ENCODE results near the gene ZC3H13.
A peak's percentile ranks its signal among the peaks of the same experiment; 100 is the strongest.
"Not testable (repeated sequence)": the region's sequence is repeated elsewhere in the genome, so short reads cannot be mapped to it uniquely, and the experiment has no call there.

The ZC3H13 gene

GRCh38 chr13:45994752-45995151 is 57.8 kb downstream of the ZC3H13 start (continued):
- TF ChIP-seq ZNF76 (tag by site-specific recombination; IDR thresholded peaks at IDR 0.05; ENCODE audit: borderline replicate concordance, low read depth) (no peak), ZNF558 (tag by site-specific recombination; IDR thresholded peaks at IDR 0.05) (no peak), MEIS1 (CRISPR knock-in tag; IDR thresholded peaks at IDR 0.05; ENCODE audit: borderline replicate concordance) (no peak), IKZF3 (tag by site-specific recombination; IDR thresholded peaks at IDR 0.05) (no peak), ZNF514 (tag by site-specific recombination; IDR thresholded peaks at IDR 0.05) (no peak), ZNF221 (tag by site-specific recombination; IDR thresholded peaks at IDR 0.05; ENCODE audit: borderline replicate concordance) (no peak), ZNF747 (tag by site-specific recombination; IDR thresholded peaks at IDR 0.05) (no peak), ZNF280C (tag by site-specific recombination; IDR thresholded peaks at IDR 0.05) (no peak)
- TF ChIP-seq, protein P1, sequence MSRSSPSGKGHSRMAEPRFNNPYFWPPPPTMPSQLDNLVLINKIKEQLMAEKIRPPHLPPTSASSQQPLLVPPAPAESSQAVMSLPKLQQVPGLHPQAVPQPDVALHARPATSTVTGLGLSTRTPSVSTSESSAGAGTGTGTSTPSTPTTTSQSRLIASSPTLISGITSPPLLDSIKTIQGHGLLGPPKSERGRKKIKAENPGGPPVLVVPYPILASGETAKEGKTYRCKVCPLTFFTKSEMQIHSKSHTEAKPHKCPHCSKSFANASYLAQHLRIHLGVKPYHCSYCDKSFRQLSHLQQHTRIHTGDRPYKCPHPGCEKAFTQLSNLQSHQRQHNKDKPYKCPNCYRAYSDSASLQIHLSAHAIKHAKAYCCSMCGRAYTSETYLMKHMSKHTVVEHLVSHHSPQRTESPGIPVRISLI (tag by site-specific recombination; IDR thresholded peaks at IDR 0.05) = no peak
- TF ChIP-seq, protein P2, sequence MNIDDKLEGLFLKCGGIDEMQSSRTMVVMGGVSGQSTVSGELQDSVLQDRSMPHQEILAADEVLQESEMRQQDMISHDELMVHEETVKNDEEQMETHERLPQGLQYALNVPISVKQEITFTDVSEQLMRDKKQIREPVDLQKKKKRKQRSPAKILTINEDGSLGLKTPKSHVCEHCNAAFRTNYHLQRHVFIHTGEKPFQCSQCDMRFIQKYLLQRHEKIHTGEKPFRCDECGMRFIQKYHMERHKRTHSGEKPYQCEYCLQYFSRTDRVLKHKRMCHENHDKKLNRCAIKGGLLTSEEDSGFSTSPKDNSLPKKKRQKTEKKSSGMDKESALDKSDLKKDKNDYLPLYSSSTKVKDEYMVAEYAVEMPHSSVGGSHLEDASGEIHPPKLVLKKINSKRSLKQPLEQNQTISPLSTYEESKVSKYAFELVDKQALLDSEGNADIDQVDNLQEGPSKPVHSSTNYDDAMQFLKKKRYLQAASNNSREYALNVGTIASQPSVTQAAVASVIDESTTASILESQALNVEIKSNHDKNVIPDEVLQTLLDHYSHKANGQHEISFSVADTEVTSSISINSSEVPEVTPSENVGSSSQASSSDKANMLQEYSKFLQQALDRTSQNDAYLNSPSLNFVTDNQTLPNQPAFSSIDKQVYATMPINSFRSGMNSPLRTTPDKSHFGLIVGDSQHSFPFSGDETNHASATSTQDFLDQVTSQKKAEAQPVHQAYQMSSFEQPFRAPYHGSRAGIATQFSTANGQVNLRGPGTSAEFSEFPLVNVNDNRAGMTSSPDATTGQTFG (tag by site-specific recombination; IDR thresholded peaks at IDR 0.05; ENCODE audit: borderline replicate concordance) = no peak

DNA sequence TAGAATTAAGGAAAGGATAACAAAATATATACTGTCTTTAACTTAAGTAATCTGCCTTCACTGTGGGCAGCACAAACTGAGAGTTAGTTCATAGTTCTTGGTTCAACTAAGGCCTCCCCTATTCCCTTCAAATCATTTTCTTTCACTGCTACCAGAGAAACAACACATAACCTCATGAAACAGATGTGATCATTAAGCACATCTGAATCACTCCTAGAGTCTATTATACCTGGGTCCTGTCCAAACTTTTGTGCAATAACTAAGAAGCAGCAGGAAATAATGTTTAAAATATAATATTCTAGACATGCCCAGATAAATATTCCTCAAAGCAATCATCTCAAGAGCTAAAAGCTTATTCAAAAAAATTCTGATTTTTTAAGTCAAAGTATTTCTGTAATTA is 62.9 kb downstream of the ZC3H13 start:
- CTCF ChIA-PET = no interaction called here
- H3K36me3 ChIP-seq (ENCODE audit: control insufficient read depth in 2 of 2, insufficient read depth in 1 of 2, low read length in 2 of 2) = peaks cover 13 to 48% of the 10 kb centered on the region in 2 experiments; a peak in 2 of 3 replicates
- no peak for TF ChIP-seq ZNF530 (tag by site-specific recombination; IDR thresholded peaks at IDR 0.05; ENCODE audit: low read depth)
- no peak for TF ChIP-seq ZBTB20 (tag by site-specific recombination; IDR thresholded peaks at IDR 0.05)
- POLR2A ChIA-PET = no interaction called here
- no peaks in the 10 kb centered on the region for H3K4me1 ChIP-seq (ENCODE audit: control insufficient read depth, insufficient read depth, low read length)
- H3K27ac ChIP-seq (ENCODE audit: extremely low read depth, low read depth, low read length) = no peak overlapping the region
- H3K9me3 ChIP-seq (ENCODE audit: control insufficient read depth, insufficient read depth, low read depth, low read length) = no peaks in the 10 kb centered on the region
- H3K4me3 ChIP-seq (ENCODE audit: low read depth, low read length) = no peak overlapping the region

- CTCF ChIA-PET; POLR2A ChIA-PET; H3K9me3 ChIP-seq (ENCODE audit: control insufficient read depth, insufficient read depth, low read depth, low read length); H3K4me1 ChIP-seq (ENCODE audit: control insufficient read depth, insufficient read depth, low read length); H3K4me3 ChIP-seq (ENCODE audit: low read depth, low read length); H3K27ac ChIP-seq (ENCODE audit: extremely low read depth, low read depth, low read length): not testable (repeated sequence)
- H3K36me3 ChIP-seq (ENCODE audit: control insufficient read depth in 2 of 2, insufficient read depth in 1 of 2, low read length in 2 of 2) = peaks cover 21 to 23% of the 10 kb centered on the region in 2 experiments
- TF ChIP-seq ZNF146 (tag by site-specific recombination; IDR thresholded peaks at IDR 0.05) = peak; percentile 92
Observed at GRCh38 chr13:45981127-45981526, 71.4 kb downstream of the ZC3H13 start.

- CTCF ChIA-PET = interaction anchor here (1.3 kb wide), 1 partner anchor 236 kb away, joined by 3 read pairs; no protein-coding TSS in a partner anchor
Observed at GRCh38 chr13:45975337-45975736, 77.2 kb downstream of the ZC3H13 start.

More at GRCh38 chr13:45975337-45975736, 77.2 kb downstream of the ZC3H13 start:
- no peak for TF ChIP-seq ZNF239 (tag by site-specific recombination; IDR thresholded peaks at IDR 0.05)
- no peak for TF ChIP-seq ZNF146 (tag by site-specific recombination; IDR thresholded peaks at IDR 0.05)
- no peak for TF ChIP-seq ZNF292 (tag by site-specific recombination; IDR thresholded peaks at IDR 0.05; ENCODE audit: borderline replicate concordance, low read depth)
- peak; percentile 100 for TF ChIP-seq ZNF596 (tag by site-specific recombination; IDR thresholded peaks at IDR 0.05)
- peak; percentile 100 for TF ChIP-seq ZNF202 (tag by site-specific recombination; IDR thresholded peaks at IDR 0.05; ENCODE audit: borderline replicate concordance)
- TF ChIP-seq ZNF350 (tag by site-specific recombination; IDR thresholded peaks at IDR 0.05) = no peak
- TF ChIP-seq ZNF704 (tag by site-specific recombination; IDR thresholded peaks at IDR 0.05) = no peak
- no peak for TF ChIP-seq ZNF529 (tag by site-specific recombination; IDR thresholded peaks at IDR 0.05; ENCODE audit: insufficient replicate concordance)
- no peak for TF ChIP-seq ZNF138 (tag by site-specific recombination; IDR thresholded peaks at IDR 0.05; ENCODE audit: borderline replicate concordance)
- TF ChIP-seq PRDM1 (tag by site-specific recombination; IDR thresholded peaks at IDR 0.05) = peak; percentile 89
- no peak for TF ChIP-seq ZBTB17 (tag by site-specific recombination; IDR thresholded peaks at IDR 0.05)
- TF ChIP-seq ZNF366 (tag by site-specific recombination; conservative IDR thresholded peaks at IDR 0.05) = peak; percentile 93
- no peak for TF ChIP-seq ZNF521 (tag by site-specific recombination; IDR thresholded peaks at IDR 0.05)
- Histone ChIP-seq H3K4me3 (ENCODE audit: low read depth, low read length) (no peak overlapping the region), H3K27ac (ENCODE audit: extremely low read depth, low read depth, low read length) (no peak overlapping the region), H3K4me1 (ENCODE audit: control insufficient read depth, insufficient read depth, low read length) (no peaks in the 10 kb centered on the region), H3K9me3 (ENCODE audit: control insufficient read depth, insufficient read depth, low read depth, low read length) (no peaks in the 10 kb centered on the region), H3K36me3 (ENCODE audit: control insufficient read depth in 2 of 2, insufficient read depth in 1 of 2, low read length in 2 of 2) (peaks cover 4 to 40% of the 10 kb centered on the region in 2 experiments)
- POLR2A ChIA-PET = no interaction called here
